IMR-90 (cell line): ENCODE measurements around the gene ELMOD3. TPM values are rescaled to one million over a fixed set of nuclear protein-coding genes. Genes with fewer than 3 reads are reported as not detected.

Experiments used
- ATAC-seq: fragments of 200-7000 bp; cut with Tn5 transposase; 2 replicates; pipeline ENCODE4 v1.9.1; 2020; ENCODE audit warnings: low read depth, mild to moderate bottlenecking, moderate library complexity
- BruUV-seq: library from RNA; stranded (reverse); fragments of 400-500 nt; replicated peaks from 2 replicates; lab custom pipeline; 2021; lab: Mats Ljungman, UMichigan
- CTCF ChIA-PET: fragments of 300-600 bp; formaldehyde crosslinking; extraction: SDS; loops from one replicate; lab custom pipeline; 2021; ENCODE audit warnings: antibody characterized with exemption; lab: Yijun Ruan, JAX
- POLR2A ChIA-PET: fragments of 300-600 bp; sonication (Branson Sonifier 250); formaldehyde crosslinking; loops from one replicate; lab custom pipeline; 2022; ENCODE audit warnings: antibody characterized with exemption; ENCODE audit not compliant: unreplicated experiment; lab: Charles Lee
- DNase-seq: peaks from one replicate; pipeline ENCODE4 v3.0.0; 2013
- H2AFZ ChIP-seq: replicated peaks from 2 replicates; pipeline ENCODE3; 2013; ENCODE audit warnings: low read length, mild to moderate bottlenecking; ENCODE audit not compliant: poor library complexity
- H2AK5ac ChIP-seq: 2 replicates; pipeline ENCODE4 v1.6.1; 2013; ENCODE audit warnings: low read depth, low read length, inconsistent platforms
- H2AK9ac ChIP-seq: replicated peaks from 2 replicates; pipeline ENCODE3; 2013; ENCODE audit warnings: mild to moderate bottlenecking, low read depth, low read length, moderate library complexity; ENCODE audit not compliant: poor library complexity
- H2BK120ac ChIP-seq: 2 replicates; pipeline ENCODE4 v1.6.1; 2013; ENCODE audit warnings: low read depth, low read length, inconsistent platforms
- H2BK15ac ChIP-seq: 3 replicates; pipeline ENCODE4 v1.6.1; 2013; ENCODE audit warnings: low read depth, low read length, inconsistent platforms
- H2BK20ac ChIP-seq: 2 replicates; pipeline ENCODE4 v1.6.1; 2013; ENCODE audit warnings: low read depth, mild to moderate bottlenecking, inconsistent platforms, low read length, moderate library complexity
- H2BK5ac ChIP-seq: 2 replicates; pipeline ENCODE4 v1.6.1; 2013; ENCODE audit warnings: mild to moderate bottlenecking, low read depth, low read length, inconsistent platforms; ENCODE audit not compliant: poor library complexity, severe bottlenecking
- H3K14ac ChIP-seq: replicated peaks from 2 replicates; pipeline ENCODE4 v1.6.1; 2013; ENCODE audit warnings: low read depth, low read length, inconsistent platforms
- H3K18ac ChIP-seq: 2 replicates; pipeline ENCODE4 v1.6.1; 2013; ENCODE audit warnings: low read depth, low read length, control low read depth
- H3K23ac ChIP-seq: 2 replicates; pipeline ENCODE4 v1.6.1; 2013; ENCODE audit warnings: low read depth, low read length, inconsistent platforms
- H3K27ac ChIP-seq: 2 replicates; pipeline ENCODE4 v1.5.1; 2013; ENCODE audit warnings: mild to moderate bottlenecking, control low read depth, low read length; ENCODE audit not compliant: insufficient read depth
- H3K27me3 ChIP-seq: 2 replicates; pipeline ENCODE4 v1.6.1; 2013; ENCODE audit warnings: low read length; ENCODE audit not compliant: control insufficient read depth, insufficient read depth
- H3K36me3 ChIP-seq: 2 replicates; pipeline ENCODE4 v1.6.1; 2013; ENCODE audit warnings: low read length, mixed read lengths; ENCODE audit not compliant: control insufficient read depth, insufficient read depth
- H3K4ac ChIP-seq: 2 replicates; pipeline ENCODE4 v1.6.1; 2013; ENCODE audit warnings: low read depth, low read length, inconsistent platforms
- H3K4me1 ChIP-seq: 2 replicates; pipeline ENCODE4 v1.6.1; 2013; ENCODE audit warnings: low read length, mixed read lengths; ENCODE audit not compliant: control insufficient read depth, insufficient read depth
- H3K4me2 ChIP-seq: 2 replicates; pipeline ENCODE4 v1.6.1; 2013; ENCODE audit warnings: low read depth, mild to moderate bottlenecking, control low read depth, low read length, moderate library complexity
- H3K4me3 ChIP-seq: 2 replicates; pipeline ENCODE4 v1.5.1; 2013; ENCODE audit warnings: low read depth, mild to moderate bottlenecking, control low read depth, low read length, moderate library complexity; ENCODE audit not compliant: insufficient read depth
- H3K56ac ChIP-seq: 2 replicates; pipeline ENCODE4 v1.6.1; 2013; ENCODE audit warnings: low read length, inconsistent platforms; ENCODE audit not compliant: insufficient read depth; ENCODE audit errors: extremely low read depth
- H3K79me1 ChIP-seq, 2 experiments: 2 replicates each; pipeline ENCODE4 v1.6.1; 2013; ENCODE audit warnings: low read length in 2 of 2, inconsistent platforms in 1 of 2, low read depth in 1 of 2
- H3K9ac ChIP-seq: 2 replicates; pipeline ENCODE4 v1.6.1; 2013; ENCODE audit warnings: low read depth, low read length, control low read depth
- H3K9me1 ChIP-seq: 2 replicates; pipeline ENCODE4 v1.6.1; 2013; ENCODE audit warnings: low read length, inconsistent platforms; ENCODE audit not compliant: insufficient read depth
- H3K9me3 ChIP-seq: 2 replicates; pipeline ENCODE4 v1.6.1; 2013; ENCODE audit warnings: low read length; ENCODE audit not compliant: control insufficient read depth, insufficient read depth
- H4K20me1 ChIP-seq: 2 replicates; pipeline ENCODE4 v1.6.1; 2013; ENCODE audit warnings: low read length, inconsistent platforms; ENCODE audit not compliant: insufficient read depth
- H4K5ac ChIP-seq: 2 replicates; pipeline ENCODE4 v1.6.1; 2013; ENCODE audit warnings: mild to moderate bottlenecking, low read depth, low read length, control low read depth
- H4K8ac ChIP-seq, 2 experiments: 2 replicates each; pipeline ENCODE4 v1.6.1; 2013; ENCODE audit warnings: low read depth in 2 of 2, low read length in 2 of 2, control low read depth in 1 of 2, inconsistent platforms in 1 of 2
- H4K91ac ChIP-seq: 2 replicates; pipeline ENCODE4 v1.6.1; 2013; ENCODE audit warnings: low read depth, low read length, inconsistent platforms; ENCODE audit not compliant: insufficient read depth
- CEBPB ChIP-seq: IDR thresholded peaks from 2 replicates; pipeline ENCODE4 v1.6.1; 2012; ENCODE audit warnings: low read depth, low read length, improper control_type of control experiment
- MXI1 ChIP-seq: IDR thresholded peaks from 2 replicates; pipeline ENCODE4 v1.6.1; 2012; ENCODE audit warnings: low read depth, mild to moderate bottlenecking, low read length, moderate library complexity, borderline replicate concordance
- WGBS, 2 experiments: methylation state at CpG; one replicate each; pipeline versions ENCODE4 v1.1.5 to v1.1.7; 2013; ENCODE audit warnings: missing lambda C conversion rate in 2 of 2; ENCODE audit not compliant: insufficient read length in 1 of 2; ENCODE audit errors: extremely low coverage in 2 of 2; 5-methylcytosine and 5-hydroxymethylcytosine counted together
- dilution Hi-C: fragments of 300-500 bp; cut with HindIII; formaldehyde crosslinking; loops from one replicate; pipeline ENCODE4 v1.14.3; 2018; ENCODE audit warnings: low sequenced_read_pairs; ENCODE audit not compliant: unreplicated experiment
- in situ Hi-C: fragments of 300-500 bp; cut with MboI; formaldehyde crosslinking; loops from 3 replicates; pipeline ENCODE4 v1.14.3; 2019; ENCODE audit warnings: low sequenced_read_pairs, inconsistent platforms, mixed read lengths
- intact Hi-C: fragments of 100-400 bp; cut with micrococcal nuclease; formaldehyde crosslinking; loops from 2 replicates; pipeline ENCODE4 v1.10.0; 2022
- polyA plus RNA-seq, 3 experiments: library from polyadenylated mRNA; depleted of rRNA; stranded (reverse); fragments of >200 nt; gene quantifications; 2 replicates each; pipeline ENCODE4 v1.2.3, GENCODE V29; 2012; ENCODE audit warnings: low replicate concordance in 1 of 3
- total RNA-seq: library from RNA; depleted of rRNA; stranded (reverse); fragments of >200 nt; gene quantifications from 2 replicates; pipeline ENCODE4 v1.2.3, GENCODE V29; 2012

Gene ELMOD3
- total and polyA plus RNA-seq, 2 of the 4 experiments (the other 2 are of a cell fraction), result 13.1 to 20.7 TPM

- Histone ChIP-seq H2AK9ac (peak overlapping the region; percentile 44), H2BK20ac (no peak overlapping the region), H2AFZ (no peak overlapping the region), H3K14ac (no peak overlapping the region), H3K23ac (no peak overlapping the region), H3K9me1 (peaks cover 8% of the 10 kb centered on the region), H2AK5ac (no peak overlapping the region), H3K9me3 (no peaks in the 10 kb centered on the region), H3K56ac (no peak overlapping the region), H3K79me1 (peaks cover 10 to 48% of the 10 kb centered on the region in 2 experiments), H2BK5ac (no peak overlapping the region), H3K36me3 (no peaks in the 10 kb centered on the region), H4K20me1 (no peaks in the 10 kb centered on the region), H3K4me1 (peaks cover 6% of the 10 kb centered on the region), H4K91ac (no peak overlapping the region), H3K4me3 (no peak overlapping the region), H3K4me2 (no peak overlapping the region), H3K27me3 (no peaks in the 10 kb centered on the region), H3K18ac (no peak overlapping the region), H2BK15ac (no peak overlapping the region), H4K5ac (no peak overlapping the region), H4K8ac (no peak overlapping the region), H2BK120ac (no peak overlapping the region), H3K4ac (peak overlapping the region; percentile 56), H3K9ac (no peak overlapping the region), H3K27ac (no peak overlapping the region)
- ATAC-seq, result no peak
- DNase-seq, result no peak
- CTCF ChIA-PET, result no interaction called here
- no CpG with 5 or more reads among the region's 5 CpGs for WGBS, 2 experiments
- intact Hi-C loops, result no loop called here
- POLR2A ChIA-PET, result no interaction called here
- dilution Hi-C loops, result no loop called here
- BruUV-seq, result no TSS peak
- in situ Hi-C loops, result no loop called here
- TF ChIP-seq MXI1, result no peak
- TF ChIP-seq CEBPB, result no peak
Measured at GRCh38 chr2:85411405-85411748, 56.8 kb downstream of the ELMOD3 start.
